ENCODE data around the gene KCNJ5.

Gene KCNJ5

DNA sequence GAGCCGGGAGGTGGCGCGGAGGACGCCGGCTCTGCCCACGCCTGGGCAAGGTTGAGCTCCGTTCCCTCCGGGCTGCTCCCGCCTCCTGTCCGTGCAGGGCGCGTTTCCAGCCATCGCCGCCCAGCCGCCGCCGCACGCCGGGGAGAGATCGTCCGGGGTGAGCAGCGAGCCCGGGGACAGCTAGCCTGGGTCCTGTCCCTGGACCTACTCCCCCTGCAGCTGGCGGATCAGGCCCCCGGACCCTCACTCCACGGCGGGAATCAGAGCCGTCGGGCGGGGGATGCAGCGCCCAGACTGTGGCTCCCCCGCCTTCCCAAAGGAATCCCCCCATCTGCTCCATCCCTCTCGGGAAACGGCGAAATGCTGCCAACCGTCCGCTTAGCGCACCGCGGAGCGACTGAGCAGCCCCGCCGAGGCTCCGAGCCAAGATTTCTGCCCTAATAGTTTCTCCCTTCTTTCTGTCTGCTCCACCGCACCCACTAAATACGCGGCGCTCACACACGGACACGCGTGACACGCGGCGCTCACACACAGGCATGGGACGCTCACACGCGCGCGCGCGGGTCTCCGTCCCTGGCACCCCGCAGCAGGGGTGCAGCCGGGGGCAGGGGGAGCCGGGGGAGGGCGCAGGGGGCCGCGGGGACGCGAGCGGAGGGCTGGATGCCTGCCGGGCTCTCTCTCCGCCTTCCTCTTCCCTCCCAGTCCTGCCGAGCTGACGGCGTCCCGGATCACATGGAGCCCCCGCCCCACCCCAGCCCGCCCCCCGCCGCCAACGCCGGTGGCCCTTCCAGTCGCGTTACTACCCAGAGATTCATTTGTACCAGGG lies at the start of gene KCNJ5:
TSS of gene KCNJ5 (plus strand) at position 814 of the 826 bp plus-strand sequence. CDS start 19,918 bp downstream, outside the sequence.
- no peak for DNase-seq

DNA sequence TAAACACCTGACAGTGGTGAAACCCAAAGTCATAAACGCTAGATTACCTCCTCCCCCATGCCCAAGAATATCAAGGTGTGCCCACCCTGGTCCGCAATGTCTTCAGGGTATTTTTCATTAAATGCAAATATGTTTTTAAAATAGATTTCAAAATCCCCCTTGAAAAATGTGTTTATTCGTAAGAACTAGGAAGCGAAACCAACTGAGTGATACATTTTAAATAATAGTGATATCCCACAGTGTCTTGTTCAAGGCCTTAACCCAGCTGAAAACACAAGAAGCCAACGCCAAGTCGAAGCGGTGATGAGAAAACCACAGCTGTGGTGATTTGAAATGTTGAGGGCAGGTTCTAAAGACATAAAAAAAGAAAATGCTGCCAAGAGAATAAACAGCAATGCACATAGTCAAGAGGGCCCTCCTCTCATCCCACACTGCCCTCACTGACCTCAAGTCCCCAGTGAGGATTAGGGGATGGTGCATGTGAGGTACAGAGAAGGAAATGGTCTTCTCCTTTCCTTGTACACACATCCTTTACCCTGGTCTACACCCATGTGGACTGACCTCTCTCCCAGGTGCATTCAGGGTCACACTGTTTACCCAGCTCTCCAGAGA lies 49.6 kb upstream of the KCNJ5 start:
- no peak for DNase-seq

DNA sequence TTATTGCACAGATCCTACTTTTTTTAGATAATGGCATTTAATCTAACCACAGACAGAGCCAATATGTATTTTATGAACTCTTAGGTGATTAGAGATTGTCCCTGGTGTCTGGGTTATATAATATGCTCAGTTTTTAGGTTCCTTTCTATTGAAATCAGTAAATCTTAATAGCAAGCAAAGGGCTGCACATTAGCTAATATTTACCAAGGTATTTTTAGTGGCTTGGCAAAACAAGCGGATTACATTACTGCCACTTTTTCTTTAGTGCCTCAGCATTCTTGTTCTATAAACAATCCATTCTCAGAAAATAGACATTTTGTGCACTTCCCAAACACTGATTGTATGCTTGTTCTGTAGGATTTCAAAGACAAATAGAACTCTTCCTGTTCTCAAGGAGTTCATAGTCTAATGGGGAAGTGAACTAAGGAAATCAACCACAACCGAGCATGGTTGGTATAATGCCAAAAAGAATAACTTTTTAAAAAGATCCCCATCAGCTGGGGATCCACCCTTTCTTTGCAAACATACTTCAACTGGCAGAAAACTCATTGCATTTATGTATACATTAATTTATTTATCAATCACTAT lies 47.9 kb upstream of the KCNJ5 start:
- no peak for DNase-seq

DNA sequence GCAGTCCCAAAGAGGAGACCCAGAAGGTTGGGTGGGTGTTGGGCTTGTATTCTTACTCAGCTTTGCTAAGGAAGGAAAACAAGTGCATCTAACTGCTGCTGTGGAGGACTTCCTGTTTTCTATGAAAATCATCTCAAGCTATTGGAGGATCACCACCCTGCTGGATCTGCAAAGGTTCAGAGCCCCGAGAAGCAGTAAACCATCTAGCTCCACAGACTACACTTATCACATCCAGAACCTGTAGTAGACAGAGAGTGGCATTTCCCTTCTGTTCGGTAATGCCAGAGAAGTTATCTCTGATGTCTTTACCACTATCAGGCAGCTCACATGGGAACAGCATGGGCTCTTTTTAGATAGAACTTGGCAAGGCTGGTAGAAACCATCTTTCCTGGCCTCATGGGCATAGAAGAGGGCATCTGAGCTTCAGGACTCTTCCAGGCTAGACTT lies 45.8 kb upstream of the KCNJ5 start:
- DNase-seq = no peak

DNA sequence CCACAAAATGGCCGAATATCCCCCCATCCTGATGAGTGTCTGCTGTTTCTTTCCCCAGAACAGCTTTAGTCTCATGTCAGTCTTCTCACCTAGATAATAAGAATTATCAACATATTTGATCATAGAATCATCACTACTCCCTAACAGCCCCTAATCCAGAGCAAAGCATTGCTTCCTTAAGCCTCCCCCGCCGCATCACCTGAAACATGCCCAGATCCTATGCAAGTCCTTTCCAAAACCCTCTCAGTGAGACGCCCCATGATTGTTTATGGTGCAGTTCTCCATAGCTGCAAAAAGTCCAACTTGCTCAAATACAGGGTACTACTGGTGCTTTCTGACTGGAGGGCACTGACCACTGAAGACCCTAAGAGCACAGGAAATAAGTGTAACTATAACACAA lies 44.2 kb upstream of the KCNJ5 start:
- no peak for DNase-seq

DNA sequence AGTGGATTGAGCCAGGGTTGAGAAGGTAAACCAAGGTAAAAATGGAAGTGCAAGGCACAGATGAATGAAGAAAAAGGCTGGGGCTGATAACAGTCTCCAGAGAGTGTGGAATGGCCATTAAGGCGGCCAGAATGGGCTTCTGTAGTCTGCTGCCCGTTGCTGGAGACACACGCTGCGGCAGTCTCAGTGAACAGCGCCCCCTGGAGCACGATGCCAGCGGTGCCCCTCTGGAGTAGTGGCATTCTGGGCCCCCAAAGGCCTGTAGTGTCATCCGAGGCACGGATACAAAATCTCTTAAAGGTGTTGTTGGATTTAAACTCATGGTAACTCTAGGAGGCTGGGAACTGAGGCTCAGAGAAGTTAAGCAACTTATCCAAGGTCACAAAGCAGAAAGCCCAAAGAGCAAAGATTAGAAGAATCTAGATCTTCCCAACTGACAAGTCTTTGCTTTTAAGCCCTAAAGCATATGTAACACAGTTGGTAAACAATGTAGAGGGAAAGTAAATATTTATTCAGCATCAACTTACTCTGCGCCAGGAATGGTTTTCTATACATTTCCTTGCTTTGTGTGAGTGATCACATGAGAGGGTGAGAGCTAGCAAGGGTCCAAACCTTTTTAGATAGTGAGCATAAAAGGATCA lies 42.2 kb upstream of the KCNJ5 start:
- DNase-seq = no peak

DNA sequence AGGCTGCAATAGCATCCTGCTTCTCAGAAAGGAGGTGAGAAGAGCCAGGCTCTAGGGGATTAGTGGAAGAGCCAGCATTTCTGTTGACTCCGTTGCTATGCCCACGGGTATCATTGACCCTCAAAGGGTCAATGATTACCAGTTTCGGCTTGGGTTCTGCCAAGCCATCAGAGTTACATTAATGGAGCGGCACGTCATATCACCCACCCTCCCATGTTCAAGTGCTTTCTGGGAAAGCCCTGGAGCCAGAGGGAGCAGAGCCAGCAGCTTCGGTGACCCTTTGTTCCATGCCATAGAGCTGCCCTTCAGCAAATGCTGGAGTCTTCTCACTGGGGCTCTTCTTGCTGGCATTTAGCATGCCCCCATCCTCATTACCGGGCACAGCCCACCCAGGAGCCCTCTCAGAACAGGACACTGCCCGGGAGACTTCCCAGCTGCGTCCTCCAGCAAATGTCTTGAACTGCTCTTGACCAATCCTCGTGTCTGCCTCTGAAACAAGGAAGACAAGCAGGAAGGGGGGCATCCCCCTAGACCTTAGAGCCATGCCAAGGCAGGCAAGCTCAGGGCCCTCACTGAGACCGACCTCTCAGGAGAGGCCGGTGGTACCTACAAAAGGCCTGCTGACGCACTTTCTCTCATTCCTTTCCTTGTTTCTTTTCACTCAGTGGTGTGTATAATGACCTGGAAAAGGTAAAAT lies 38.7 kb upstream of the KCNJ5 start:
- DNase-seq = no peak

DNA sequence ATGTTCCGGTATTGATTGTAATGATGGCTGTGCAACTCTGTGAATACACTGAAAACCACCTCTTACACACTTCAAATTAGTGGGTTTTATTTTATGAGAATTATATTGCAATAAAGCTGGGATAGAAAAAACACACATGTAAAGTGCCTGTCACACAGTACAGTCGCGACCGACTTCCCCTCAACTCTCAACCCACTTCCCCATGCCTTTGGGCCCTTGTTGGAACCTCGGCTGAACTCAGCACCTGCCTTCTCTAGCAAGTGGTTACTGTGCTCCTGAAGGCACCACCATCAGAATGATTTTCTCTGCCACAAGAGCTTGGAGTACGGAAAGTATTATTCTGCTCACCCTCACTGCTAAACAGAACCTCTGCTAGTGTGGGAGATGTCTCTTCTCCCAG lies 37.6 kb upstream of the KCNJ5 start:
- no peak for DNase-seq

DNA sequence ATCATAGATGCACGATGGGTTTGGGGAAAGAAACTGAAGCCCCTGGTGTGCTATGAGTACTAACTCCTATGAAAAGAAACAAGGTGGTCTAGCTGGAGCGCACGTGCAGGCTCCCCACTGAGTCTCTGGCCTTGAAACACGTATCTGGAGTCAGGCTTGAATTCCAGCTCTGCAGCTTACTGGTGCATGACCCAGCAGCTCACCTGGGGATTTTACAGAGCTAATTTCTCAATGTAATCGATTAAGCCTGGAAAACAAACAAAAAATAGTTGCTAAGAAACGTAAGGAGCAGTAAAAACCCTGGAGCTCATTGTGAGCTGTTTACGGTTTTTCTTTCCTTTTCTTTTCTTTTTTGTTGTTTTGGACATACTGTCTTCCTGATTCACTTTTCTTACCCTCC lies 36.3 kb upstream of the KCNJ5 start:
- DNase-seq = no peak

DNA sequence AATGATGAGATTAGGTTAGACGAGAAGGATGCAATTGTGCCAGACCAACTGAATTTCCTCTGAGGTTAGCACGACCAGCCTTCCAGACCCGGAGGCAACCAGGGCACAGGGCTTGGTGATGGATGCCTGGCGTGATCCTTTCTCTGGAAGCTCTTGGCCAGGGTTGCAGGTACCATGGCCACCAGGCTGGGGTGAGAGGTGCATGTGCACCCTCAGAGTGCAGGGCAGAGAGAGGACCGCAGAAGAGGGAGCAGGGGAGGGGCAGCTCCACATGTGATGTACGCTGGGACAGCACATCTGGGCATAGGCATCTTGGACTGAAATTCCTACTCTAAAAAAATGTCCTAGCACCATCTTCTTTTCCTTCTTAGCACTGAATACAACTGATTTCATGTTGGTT lies 34.9 kb upstream of the KCNJ5 start:
- no peak for DNase-seq

DNA sequence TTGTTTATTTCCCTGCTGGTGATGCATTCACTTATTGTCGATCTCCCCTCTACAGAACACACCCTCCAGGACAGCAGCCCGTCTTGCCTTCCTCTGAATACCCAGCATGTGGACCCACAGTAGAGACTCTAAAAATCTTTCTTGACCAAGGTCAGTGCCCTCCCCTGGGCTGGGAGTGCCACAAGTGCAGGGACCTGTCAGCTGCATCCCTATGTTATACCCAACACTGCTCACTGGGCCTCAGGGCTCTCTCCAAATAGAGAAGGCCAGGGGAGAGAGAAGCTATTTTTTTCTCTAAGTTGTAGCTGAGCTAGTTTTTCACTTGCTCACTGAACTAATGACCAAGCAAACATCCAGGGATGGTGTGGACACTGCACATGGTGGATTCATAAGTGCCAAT lies 33.8 kb upstream of the KCNJ5 start:
- no peak for DNase-seq

DNA sequence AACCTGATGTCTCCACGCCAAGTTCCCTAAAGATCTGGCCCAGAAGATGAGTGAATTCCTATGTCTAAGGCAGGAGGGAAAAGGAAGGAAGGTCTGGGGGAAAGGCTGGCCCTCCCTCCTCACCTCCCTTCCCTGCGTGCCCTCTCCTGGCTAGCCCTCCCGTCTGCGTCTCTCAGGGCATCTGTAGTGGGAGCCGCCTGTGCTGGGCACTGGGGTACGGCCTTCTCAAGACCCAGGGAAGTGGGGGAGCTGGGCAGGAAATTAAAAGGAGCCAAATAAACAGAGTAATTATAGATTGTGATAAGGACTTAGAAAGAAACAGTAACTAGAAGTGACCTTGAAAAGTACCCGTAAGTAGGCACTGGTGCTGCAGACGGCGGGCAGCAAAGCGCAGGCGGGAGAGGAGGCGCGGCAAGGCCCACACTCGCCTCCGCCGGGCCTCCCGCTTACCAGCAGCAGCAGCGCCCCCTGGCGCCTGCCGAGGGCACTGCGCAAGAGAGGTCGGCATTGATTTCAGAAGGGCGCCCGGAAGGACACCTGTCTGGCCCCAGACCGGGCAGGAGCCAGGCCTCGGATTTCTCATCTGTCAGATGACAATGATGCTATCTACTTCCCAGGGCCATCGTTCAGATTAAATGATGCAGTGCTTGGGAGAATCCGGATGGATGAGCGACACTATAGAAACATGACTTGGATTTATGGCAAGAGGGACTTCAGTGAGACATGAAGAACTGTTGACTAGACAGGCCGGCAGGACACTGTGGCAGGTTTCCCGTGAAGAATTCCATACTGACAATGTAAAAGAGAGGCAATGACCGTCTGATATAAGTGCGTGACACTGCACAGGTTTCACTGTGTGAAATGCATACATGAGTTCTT lies 31.4 kb upstream of the KCNJ5 start:
- no peak for DNase-seq

DNA sequence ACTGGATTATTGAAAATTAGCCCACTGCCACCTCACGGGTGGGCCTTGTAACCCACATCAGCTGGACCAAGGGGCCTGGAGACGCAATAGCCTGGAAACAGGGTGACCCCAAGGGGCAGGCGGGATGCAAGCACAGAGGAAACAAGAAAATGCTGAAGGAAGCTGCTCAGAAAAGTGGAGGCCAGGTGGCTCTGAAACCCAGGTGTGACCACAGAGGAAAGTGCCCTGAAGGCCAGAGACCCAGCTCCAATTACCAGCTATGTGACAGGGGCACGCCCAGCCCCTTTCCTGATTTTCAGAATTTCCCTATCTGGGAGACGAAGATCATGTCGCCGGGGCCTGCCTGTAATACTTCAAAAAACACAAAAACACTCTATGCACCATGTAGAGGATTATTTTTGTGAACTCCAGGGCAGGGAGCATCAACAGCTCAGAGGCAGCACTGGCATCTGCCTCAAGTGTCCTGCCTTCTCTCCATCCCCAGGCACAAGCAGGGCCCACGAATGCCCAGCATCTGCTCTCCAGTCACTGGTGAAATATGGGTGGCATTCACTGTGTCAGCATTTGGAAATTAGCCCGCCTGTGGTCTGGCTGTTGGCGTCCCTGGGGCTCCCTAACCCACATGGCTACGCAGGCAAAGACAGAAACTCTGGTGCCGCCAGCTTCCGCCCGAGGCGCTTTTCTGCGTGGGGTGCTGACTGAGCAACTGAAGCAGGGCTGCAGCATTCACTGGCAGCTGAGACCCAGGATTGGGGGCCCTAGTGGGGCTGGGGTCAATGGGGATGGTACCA lies 30.4 kb upstream of the KCNJ5 start:
- DNase-seq = no peak

DNA sequence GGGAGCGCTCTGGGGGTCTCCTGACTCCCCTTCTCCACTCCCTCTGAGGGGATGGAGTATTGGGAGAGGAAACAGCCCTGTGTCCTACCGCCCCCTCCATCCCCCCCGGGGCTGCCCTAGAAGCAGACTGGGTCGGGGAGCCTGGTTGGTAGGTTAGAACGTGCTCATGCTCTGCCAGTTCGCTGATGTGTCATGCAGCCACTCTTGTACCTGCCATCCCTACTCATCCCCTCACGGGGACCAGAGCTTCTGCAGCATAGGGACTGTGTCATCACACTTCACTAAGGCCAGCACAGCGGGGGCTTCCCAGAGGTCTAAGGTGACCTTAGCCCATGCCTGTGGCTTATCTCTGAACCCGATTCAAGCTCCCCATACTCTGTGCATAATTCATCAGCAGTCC lies 28.8 kb upstream of the KCNJ5 start:
- no peak for DNase-seq

DNA sequence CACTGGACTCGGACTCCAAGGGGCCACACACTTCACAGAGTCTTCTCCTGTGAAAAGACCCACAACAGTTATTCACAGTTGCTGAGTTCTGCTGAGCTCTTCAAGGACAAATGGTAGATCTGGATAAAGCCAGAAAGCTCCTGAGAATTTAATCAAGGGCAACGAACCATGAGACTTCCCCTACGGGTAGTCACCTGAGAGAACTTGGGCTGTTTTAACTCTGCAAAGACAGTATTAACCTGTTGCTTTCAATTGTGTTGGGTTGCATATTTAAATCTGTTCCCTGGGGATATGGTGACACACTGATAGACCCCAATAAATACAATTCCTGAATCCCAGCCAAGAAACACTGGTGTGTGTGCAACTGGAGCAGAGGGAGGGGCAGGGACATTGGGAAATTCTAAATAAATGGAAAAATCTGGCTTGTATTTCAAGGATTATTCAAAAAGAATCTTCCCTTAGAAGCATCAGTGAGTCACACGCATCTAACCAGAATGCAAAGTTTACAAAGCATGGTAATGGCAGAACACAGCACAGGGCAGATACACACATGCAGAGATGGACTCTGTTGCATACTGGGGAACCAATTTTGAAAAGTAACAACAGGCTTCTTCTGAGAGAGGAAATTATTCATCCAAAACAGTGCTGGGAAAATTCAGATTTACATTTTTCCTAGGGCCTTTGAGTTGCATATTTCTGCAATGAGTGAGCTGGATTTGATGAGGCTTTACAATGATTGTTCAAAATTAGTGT lies 28.1 kb upstream of the KCNJ5 start:
- no peak for DNase-seq

DNA sequence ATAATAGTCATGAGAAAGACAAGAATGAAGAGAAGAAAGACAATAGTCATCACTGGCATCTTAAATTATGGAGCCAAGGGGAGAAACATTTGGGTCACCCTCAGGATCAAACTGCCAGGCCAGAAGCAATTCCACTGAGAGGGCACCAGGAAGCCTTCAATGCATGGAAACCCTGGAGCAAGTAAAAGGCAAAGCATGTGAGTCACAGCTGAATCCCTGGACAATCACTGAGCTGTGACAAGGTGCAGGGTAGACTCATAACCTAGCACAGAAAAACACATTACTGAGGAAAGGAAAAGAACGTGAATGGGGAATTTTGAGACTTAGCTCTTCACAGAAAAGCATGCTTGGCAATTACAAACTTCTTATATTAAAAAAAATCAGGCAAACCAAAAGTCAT lies 25.7 kb upstream of the KCNJ5 start:
- DNase-seq = no peak

DNA sequence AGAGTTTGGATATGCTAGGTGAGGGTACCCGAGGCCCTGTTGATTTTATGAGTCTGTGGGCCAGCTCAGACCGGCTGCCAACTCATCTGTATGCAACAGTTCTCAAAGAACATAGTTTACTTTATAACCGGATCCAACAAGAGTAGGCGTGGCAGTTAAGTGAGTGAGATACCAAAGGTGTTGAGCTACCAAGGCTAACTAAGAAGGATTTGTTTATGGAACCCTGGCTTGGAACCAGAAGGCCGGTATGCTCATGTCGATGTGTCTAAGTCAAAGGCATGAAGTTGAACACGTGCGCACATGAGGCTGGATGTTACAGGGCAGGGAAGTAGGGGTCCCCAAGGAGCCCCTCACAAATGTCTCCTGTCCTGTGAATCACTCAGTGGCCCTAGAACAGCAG lies 23.9 kb upstream of the KCNJ5 start, which contains the start of gene KCNJ1:
TSS of gene KCNJ1 (minus strand) at position 20 of the 400 bp plus-strand sequence. CDS start 27,053 bp downstream, outside the sequence.
- DNase-seq = no peak

DNA sequence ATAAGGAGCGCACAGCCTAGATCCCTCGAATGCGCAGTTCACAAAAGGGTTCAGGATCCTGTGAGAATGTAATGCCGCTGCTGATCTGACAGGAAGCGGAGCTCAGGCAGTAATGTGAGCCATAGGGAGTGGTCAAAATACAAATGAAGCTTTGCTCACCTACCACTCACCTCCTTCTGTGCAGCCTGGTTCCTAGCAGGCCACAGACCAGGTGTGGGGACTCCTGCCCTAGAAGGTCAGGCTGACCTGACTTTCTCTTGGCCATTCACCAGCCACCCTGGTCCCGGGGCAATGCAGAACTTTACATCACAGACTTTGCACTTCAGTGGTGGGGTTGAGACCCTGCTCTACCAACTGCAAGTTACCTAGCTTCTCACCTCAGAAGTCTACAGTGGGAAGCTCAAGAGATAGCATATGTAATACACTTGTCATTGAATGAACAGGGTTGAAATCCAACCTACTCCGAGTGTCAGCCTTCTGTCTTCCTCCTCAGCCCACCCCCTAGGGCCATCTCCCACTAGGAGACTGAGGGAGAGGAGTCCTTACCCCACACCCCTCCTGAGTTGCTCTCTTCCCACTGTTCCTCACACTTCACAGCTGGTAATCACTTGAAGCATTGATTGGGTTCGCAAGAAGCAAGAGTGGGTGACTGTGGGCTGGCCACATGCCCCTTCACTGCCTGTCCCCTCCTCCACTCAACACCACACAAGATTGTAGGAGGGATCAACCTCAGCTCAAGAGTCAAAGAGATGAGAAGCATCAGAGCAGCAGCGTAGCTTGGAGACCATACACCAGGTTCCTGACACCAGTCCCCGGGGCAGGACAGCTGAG lies 22.1 kb upstream of the KCNJ5 start:
- no peak for DNase-seq

DNA sequence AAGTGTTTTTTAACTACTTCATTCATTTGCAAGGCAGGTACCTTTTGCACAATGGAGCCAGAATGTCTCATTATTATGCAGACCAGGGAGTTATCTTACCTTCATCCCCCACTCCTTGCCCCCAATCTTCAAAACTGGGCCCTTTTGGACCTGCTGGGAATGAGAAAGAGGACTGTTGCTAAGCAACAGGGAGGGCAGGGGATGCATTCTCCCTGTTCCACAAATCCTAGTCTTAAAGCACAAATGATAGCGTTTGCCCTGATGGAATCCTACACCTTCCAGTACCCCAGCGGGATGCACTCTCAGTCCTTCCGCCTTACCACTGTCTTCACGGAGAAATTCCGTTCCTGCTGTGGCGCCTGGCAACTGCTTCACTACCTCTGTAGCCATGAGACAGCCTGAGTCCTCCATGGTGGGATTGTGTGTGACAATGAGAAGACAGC lies 20.0 kb upstream of the KCNJ5 start:
- DNase-seq = no peak

Measured in NCI-H1694 treated with DMSO at 0.1 percent for 48 hours (cell line).